Prostate gland (tissue), 2 donors: ENCODE data around the gene HOXC12. TPM values are rescaled to one million over a fixed set of nuclear protein-coding genes. Genes with fewer than 3 reads are reported as not detected.

Experiments used
- DNase-seq: peaks from one replicate; pipeline ENCODE4 v3.0.0-alpha.2; 2019; ENCODE audit warnings: low spot score
- H3K27ac ChIP-seq, 2 donors: fragments of 200-600 bp; sonication (generic); 2 replicates each; pipeline ENCODE4 v1.5.1; 2017 to 2019
- H3K27me3 ChIP-seq: fragments of 200-600 bp; sonication (generic); replicated peaks from 2 replicates; pipeline ENCODE4 v1.5.1; 2019; ENCODE audit not compliant: insufficient read depth
- H3K36me3 ChIP-seq, 2 donors: fragments of 200-600 bp; sonication (generic); 1 replicate in 1 of 2; 2 replicates in 1 of 2; pipeline versions ENCODE4 v1.5.1 to v1.8.1; 2017 to 2019
- H3K4me1 ChIP-seq: fragments of 200-600 bp; sonication (generic); replicated peaks from 2 replicates; pipeline ENCODE4 v1.5.1; 2019
- H3K4me3 ChIP-seq, 2 donors: fragments of 200-600 bp; sonication (generic); 2 replicates each; pipeline ENCODE4 v1.5.1; 2017 to 2019
- H3K9me3 ChIP-seq: fragments of 200-600 bp; sonication (generic); 2 replicates; pipeline ENCODE4 v1.5.1; 2017
- POLR2A ChIP-seq: fragments of 450-650 bp; IDR thresholded peaks from one replicate; pipeline ENCODE4 v1.6.1; 2016; ENCODE audit warnings: antibody characterized with exemption, mild to moderate bottlenecking
- POLR2AphosphoS5 ChIP-seq: sonication (generic); formaldehyde crosslinking; IDR thresholded peaks from one replicate; pipeline ENCODE4 v1.6.1; 2017; ENCODE audit warnings: antibody characterized with exemption
- WGBS: methylation state at CpG from one replicate; pipeline ENCODE4 v1.1.5; 2018; 5-methylcytosine and 5-hydroxymethylcytosine counted together
- intact Hi-C: fragments of 100-400 bp; cut with DNase I; formaldehyde crosslinking; loops from one replicate; pipeline ENCODE4 v1.14.2; 2022
- total RNA-seq, 2 donors: library from RNA; depleted of rRNA; stranded (reverse); fragments of >200 nt; gene quantifications; one replicate each; pipeline ENCODE4 v1.1.0, GENCODE V29; 2016
- TF ChIP-seq, protein P1 (sequence below), 4 experiments: fragments of 200-600 bp in 2 of 4; fragments of 450-650 bp in 2 of 4; sonication (generic) in 2 of 4; IDR thresholded peaks; 1 replicate in 3 of 4; 2 replicates in 1 of 4; pipeline ENCODE4 v1.5.1; 2016 to 2019; ENCODE audit warnings: antibody characterized with exemption in 4 of 4, mild to moderate bottlenecking in 2 of 4, moderate library complexity in 2 of 4

HOXC12 gene
- total RNA-seq, 2 donors from 2014 or later: not detected

- DNase-seq: no peak
- Histone ChIP-seq H3K27ac (no peak overlapping the region), H3K36me3 (no peaks in the 10 kb centered on the region), H3K4me1 (no peaks in the 10 kb centered on the region), H3K27me3 (peaks cover 56% of the 10 kb centered on the region), H3K4me3 (no peak overlapping the region), H3K9me3 (no peaks in the 10 kb centered on the region)
- intact Hi-C loops: no loop called here
- no peak for TF ChIP-seq POLR2A
- TF ChIP-seq, protein P1, sequence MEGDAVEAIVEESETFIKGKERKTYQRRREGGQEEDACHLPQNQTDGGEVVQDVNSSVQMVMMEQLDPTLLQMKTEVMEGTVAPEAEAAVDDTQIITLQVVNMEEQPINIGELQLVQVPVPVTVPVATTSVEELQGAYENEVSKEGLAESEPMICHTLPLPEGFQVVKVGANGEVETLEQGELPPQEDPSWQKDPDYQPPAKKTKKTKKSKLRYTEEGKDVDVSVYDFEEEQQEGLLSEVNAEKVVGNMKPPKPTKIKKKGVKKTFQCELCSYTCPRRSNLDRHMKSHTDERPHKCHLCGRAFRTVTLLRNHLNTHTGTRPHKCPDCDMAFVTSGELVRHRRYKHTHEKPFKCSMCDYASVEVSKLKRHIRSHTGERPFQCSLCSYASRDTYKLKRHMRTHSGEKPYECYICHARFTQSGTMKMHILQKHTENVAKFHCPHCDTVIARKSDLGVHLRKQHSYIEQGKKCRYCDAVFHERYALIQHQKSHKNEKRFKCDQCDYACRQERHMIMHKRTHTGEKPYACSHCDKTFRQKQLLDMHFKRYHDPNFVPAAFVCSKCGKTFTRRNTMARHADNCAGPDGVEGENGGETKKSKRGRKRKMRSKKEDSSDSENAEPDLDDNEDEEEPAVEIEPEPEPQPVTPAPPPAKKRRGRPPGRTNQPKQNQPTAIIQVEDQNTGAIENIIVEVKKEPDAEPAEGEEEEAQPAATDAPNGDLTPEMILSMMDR (IDR thresholded peaks at IDR 0.05): no peak
- TF ChIP-seq POLR2AphosphoS5: no peak
Observed at GRCh38 chr12:53941187-53941586, 13.5 kb upstream of the HOXC12 start.

DNA sequence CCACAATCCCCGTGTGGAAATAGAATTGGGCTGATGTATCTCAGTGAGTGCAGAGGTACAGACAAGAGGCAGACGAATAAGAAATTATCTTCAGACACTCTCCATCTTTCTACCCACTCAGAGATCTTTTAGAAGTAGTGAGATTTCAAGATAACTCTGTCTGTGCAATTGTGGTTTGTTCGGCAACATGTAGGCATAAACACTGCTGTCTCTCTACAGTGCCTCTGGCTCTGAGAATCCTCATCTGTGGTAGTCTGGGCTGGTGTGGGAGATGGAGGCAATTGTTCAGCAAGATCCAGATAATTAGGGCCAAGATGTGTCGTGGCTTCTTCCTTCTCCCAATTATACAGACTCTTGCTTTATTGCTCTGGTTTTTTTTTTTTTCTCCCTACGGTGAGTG, 13.0 kb upstream of the HOXC12 start:
- intact Hi-C loops: no loop called here
- 33% methylated on average over 5 of the region's 5 CpGs for WGBS

DNA sequence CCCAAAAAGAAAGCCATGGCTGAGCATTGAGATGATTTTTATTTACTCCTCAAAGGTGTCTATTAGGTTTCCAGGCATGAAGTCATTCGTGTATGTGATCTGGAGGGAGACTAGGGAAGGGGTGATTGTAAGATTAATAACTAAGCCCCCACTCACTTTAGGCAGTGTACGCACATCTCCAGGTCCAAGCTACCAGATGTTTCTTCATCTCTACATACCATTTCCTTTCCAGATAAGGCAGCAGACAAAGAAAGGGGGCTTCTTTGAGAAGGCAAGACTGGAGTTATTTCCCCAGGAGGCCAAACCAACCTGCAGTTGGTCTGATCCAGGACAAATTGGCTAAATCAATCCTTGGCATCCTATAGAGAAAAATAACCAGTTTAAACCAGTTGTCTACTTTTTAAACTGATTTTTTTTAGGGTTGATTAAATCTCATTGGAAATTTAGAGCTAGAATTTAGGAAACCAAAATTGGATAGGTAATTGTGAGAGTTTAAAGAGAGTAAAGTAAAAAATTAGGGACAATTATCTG, 12.2 kb upstream of the HOXC12 start:
- peaks cover 48% of the 10 kb centered on the region for H3K27me3 ChIP-seq
- WGBS: 52% methylated on average over 2 of the region's 2 CpGs
- no peak overlapping the region for H3K4me3 ChIP-seq
- H3K4me1 ChIP-seq: no peaks in the 10 kb centered on the region
- no peak overlapping the region for H3K27ac ChIP-seq
- DNase-seq: no peak
- H3K36me3 ChIP-seq: no peaks in the 10 kb centered on the region
- TF ChIP-seq, protein P1 (IDR thresholded peaks at IDR 0.05): no peak
- no peak for TF ChIP-seq POLR2A
- no peak for TF ChIP-seq POLR2AphosphoS5
- intact Hi-C loops: no loop called here
- no peaks in the 10 kb centered on the region for H3K9me3 ChIP-seq

More for the DNA sequence above, 13.0 kb upstream of the HOXC12 start:
- TF ChIP-seq, protein P1 (IDR thresholded peaks at IDR 0.05): no peak
- TF ChIP-seq POLR2A: no peak
- no peak for TF ChIP-seq POLR2AphosphoS5
- Histone ChIP-seq H3K9me3 (no peaks in the 10 kb centered on the region), H3K27me3 (peaks cover 53% of the 10 kb centered on the region), H3K4me3 (no peak overlapping the region), H3K27ac (no peak overlapping the region), H3K4me1 (no peaks in the 10 kb centered on the region), H3K36me3 (no peaks in the 10 kb centered on the region)
- no peak for DNase-seq

- TF ChIP-seq POLR2A: no peak
- TF ChIP-seq, protein P1 (IDR thresholded peaks at IDR 0.05): no peak
- no peak for TF ChIP-seq POLR2AphosphoS5
Observed at GRCh38 chr12:53944209-53944608, 10.5 kb upstream of the HOXC12 start.

More at GRCh38 chr12:53944209-53944608, 10.5 kb upstream of the HOXC12 start:
- H3K27ac ChIP-seq: no peak overlapping the region
- no peaks in the 10 kb centered on the region for H3K36me3 ChIP-seq
- no peaks in the 10 kb centered on the region for H3K4me1 ChIP-seq
- no peak overlapping the region for H3K4me3 ChIP-seq
- H3K9me3 ChIP-seq: no peaks in the 10 kb centered on the region
- 53% methylated on average over 4 of the region's 4 CpGs for WGBS
- intact Hi-C loops: no loop called here
- DNase-seq: no peak
- peaks cover 35% of the 10 kb centered on the region for H3K27me3 ChIP-seq
